CD4-positive, alpha-beta T cell treated with Interleukin-4 for 1 hour (primary cell): Measurements from ENCODE around the gene SURF6.
"Not testable (repeated sequence)": the region's sequence is repeated elsewhere in the genome, so short reads cannot be mapped to it uniquely, and the experiment has no call there.

Experiments
- DNase-seq, 2 donors: peaks; one replicate each; pipeline ENCODE4 v3.0.0-alpha.2; 2020 to 2022

SURF6 gene

DNA sequence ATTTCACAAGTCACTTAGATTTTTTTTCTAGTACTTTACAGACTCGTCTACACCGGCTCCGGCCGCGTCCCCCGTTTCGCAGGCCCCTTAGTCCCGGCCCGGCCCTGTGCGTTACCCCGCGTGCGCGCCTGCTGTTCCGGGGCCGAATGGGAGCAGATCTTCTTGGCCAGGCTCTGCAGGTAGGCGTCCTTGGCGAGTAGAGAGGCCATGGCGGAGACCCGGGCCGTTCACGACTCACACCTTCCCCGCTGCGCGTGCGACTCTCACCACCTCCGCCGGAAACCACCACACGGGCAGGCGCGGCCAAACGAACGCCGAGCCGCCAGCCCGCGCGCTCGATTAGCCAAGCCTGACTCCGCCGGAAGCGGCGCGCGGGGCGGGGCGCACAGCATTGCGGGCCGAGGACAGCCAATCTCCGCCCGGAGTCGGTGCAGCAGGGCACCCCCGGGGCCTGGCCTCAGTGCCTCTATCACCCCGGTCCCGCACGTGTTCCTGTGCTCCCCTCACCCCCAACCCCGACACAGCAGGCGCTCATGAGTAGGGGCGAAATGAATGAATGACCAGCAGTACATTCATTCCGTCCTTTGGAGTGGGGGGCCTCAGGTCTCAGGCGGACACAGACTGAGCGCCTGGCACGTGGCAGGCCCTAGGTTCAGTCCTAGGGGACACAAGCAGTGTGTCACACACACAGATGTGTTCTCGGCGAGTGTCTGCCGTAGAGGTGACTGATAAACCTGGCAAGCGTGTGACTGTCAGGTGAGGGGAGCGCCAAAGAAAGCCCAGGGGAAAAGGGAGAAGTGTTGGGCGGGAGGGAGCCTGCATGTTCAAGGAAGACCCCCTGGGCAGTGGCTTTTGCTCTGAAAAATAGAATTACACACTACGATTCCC is at the start of gene SURF6:
Gene SURF6, minus strand, starts transcription at position 265 of the 888 bp plus-strand sequence. Its CDS starts 56 bp downstream, at position 209.
- DNase-seq = peak; percentile 91 to 94

DNA sequence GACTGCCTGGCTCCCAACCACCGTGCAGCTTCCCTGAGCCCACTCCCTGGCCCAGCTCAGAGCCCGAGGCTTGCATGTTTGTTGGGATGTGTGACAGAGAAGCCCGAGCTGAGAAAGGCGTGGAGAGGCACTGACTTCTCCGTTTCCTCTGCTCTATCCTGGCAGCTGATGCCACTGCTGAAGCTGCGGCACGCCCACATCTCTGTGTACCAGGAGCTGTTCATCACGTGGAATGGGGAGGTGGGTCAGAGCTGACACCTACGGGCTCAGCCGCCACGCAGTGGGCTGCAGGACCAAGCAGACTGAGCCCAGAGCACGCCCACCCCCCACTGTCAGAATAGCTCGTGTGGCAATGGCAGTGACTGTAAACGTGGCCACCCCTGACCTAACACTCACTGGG is 49.5 kb upstream of the SURF6 start:
- no peak for DNase-seq

DNA sequence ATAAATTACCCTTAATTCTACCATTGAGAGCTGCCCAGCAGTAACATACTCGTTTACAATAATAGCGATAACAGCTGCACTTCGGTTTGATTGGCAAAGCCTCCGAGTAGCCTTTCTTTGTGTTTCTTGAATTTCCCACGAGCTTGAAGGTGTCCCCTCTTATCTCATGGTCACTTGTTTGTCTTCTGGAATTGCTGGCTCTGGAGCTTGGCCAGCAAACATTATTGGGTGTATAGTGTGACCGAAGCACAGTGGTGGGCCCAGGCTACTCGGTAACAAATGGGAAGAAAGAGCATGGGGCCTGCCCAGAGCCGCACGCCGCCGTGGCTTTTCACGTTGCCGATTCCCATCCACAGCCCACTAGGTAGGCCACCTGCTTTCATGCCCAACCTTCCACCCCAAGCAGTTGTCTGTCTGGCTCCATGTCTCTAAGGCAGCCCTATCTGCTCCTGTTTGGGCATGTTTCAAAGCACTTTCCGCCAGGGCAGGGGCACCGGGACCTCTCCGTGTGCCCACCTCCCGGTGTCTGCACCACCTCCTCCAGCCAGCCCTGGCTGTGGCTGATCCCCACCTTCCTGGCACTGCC is 48.8 kb upstream of the SURF6 start:
- DNase-seq = no peak

GRCh38 chr9:133383438-133383837 is 47.5 kb upstream of the SURF6 start:
- DNase-seq = no peak

GRCh38 chr9:133382507-133383141 is 46.6 kb upstream of the SURF6 start:
- DNase-seq = no peak

- no peak for DNase-seq
These were observed 44.7 kb upstream of the SURF6 start for GRCh38 chr9:133380734-133381133.

DNA sequence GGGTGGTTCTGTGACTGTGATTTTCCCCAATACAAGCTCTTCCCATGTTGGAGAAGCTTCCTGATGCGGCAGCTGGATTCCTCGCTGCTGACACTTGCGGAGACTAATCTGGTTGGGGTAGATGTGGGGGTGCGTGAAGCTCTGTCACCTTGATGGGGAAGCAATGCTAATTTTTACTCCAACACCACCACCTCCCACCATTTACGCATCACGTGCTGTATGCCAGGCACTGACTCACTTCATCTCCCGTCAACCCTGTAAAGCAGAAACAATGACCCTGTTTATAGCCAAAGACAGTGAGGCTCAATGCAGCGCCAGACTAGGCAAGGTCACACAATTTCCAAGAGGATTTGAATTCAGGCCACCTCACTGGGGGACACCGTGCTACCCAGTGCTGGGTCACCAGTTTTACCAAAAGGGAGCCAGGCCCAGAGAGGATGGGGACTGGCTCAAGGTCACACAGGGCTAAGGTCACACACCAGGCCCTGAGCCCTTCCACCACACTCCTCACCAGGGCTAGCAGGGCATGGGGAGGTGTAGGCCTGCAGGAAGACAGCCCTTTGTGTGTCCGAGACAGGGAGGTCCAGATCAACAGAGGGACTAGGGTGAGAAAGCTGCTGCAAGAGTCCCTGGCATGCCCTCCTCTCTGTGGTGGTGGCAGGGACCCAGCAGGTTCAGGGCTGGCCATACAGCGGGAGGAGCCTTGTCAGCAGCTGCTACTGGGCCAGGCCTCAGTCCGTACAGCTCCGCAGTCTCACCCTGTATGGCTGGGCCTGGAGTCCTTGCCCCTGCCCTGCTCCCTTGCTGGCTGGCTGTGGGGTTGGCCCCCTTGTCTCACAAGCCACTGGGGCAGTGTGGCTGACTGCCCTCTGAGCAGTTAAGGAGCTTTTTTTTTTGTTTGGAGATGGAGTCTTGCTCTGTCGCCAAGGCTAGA is 43.4 kb upstream of the SURF6 start:
- DNase-seq = no peak

GRCh38 chr9:133378408-133378962 is 42.5 kb upstream of the SURF6 start:
- DNase-seq = no peak

DNA sequence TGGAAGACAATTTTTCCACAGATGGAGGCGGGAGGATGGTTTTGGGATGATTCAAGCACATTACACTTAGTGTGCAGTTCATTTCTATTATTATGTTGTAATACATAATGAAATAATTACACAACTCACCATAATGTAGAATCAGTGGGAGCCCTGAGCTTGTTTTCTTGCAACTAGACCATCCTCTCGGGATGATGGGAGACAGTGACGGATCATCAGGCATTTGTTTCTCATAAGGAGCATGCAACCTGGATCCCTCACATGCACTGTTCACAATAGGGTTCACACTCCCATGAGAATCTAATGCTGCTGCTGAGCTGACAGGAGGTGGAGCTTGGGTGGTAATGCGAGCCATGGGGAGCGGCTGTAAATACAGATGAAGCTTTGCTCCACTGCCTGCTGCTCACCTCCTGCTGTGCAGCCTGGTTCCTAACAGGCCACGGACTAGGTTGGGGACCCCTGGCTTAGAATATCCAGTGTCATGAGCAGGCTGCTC is 41.8 kb upstream of the SURF6 start:
- no peak for DNase-seq

- not testable (repeated sequence) for DNase-seq
These were observed 41.3 kb upstream of the SURF6 start for GRCh38 chr9:133377280-133377679.

DNA sequence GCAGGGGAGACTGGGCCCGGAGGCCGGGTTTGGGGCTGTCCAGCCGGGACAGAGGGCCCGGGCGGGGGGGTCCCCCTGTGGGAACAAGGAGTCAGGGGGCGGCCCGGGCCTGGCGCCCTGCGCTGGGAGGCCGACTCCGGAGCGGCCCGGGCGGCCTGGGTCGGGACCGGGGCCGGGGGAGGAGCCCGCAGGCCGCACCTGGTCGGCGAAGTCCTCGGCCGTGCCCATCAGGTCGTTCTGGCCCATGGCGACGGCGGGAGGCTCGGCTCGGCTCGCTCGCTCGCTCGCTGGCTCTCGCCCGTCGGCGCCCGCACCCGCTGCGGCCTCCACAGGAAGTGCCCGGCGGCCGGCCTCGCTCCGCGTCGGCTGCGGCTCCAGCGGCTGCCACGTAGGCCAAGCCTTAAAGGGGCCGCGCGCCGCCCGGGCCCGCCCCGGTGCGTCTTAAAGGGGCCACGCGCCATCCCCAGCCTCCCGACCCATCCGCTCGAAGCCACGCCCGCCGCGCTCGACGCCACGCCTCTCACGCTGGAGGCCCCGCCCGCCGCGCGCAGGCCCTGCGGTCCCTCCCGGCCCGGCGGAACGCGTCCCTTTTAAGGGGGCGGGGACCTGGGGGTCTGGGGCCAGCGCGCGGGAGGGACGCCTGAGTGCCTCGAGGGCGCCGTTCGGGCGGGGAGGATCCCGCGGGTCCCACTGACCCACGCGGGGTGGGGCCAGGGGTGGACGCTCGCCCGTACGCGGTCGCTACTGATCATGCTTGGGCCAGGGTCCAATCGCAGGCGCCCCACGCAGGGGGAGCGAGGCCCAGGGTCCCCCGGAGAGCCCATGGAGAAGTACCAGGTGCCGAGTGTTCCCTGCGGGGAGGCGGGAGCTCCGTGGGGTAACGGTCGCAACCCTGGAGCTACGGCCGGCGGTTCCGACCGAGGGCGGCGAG is 40.0 kb upstream of the SURF6 start, which contains the start of the genes STKLD1 and SURF4:
Gene STKLD1, plus strand, starts transcription at position 643 of the 931 bp plus-strand sequence. Its CDS starts 108 bp downstream, at position 751.
Gene SURF4, minus strand, starts transcription at position 337 of the 931 bp plus-strand sequence. Its CDS starts 91 bp downstream, at position 246.
- DNase-seq = peak; percentile 94 to 95

DNA sequence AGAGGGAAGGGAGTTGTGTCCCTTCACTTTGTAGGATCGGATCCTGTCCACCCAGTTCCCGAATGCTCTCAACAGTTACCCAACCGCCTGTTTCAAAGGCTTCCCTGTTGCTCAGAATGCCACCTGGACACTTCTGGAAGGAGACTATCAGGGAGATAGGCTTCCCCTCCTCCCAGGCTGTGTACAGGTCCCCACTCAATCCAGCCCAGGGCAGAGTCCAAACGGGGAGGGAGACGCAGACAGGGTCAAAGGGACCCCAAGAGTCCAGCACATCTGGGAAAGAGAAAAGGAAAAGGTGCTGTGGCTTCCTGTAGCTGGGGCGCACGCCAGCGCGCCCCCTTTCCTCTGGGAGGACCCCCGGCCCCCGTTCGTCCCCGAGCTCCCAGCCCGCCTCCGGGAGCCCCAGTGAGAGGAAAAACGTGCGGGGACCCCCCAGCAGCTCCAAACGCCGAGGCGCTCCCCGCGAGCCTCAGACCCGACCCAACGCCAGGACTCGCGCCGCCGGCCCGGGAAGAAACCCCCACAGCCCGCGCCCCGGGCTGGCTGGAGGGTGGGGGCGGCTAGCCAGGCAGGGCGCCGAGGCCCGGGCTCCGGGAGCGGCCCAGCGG is 39.2 kb upstream of the SURF6 start:
- DNase-seq = no peak

DNA sequence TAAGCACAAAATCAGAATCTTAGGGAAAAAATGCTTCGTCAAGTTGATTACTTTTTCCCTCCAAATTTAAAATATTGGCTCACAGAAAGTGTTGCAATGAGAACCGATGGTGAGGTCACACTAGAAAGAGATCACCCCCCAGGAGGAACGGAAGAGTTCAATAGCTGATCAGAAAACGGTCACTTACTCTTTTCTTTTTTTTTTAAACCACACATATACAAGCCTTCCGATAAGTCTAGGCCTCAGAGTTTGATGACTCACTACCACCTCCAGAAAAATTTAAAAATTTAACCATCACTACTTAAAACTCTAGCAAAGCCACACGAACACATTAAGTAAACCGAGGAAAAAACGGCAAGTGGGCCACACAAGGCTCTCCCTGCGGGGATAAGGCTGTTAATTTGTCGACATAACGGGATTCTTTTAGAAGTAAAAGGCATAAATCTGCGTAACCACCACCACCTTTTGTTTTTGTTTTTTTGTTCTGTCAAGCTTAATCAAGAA is 38.7 kb upstream of the SURF6 start:
- DNase-seq = peak; percentile 19 to 65

- DNase-seq = no peak
These were observed 36.2 kb upstream of the SURF6 start for GRCh38 chr9:133372144-133372543.

DNA sequence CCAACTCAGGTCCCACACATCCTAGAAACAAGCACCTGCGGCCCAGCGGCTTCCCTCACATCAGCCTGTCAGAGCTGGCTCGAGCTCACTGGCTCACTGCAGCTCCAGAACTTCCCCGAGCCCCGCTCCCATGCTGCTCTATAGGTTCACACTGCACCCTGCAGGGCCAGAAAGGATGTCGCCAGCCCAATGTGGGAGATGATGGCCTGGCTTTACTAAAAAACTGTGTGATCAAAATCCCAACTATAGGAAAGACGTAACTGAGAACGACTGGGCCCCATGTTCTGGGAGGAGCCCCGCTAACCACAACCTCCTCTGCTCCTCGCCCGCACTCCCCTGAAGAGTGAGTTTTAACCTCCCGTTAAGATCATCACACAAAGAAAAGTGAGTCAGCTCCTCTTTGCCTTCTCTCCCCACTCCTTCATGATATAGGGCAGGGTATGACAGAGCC is 35.3 kb upstream of the SURF6 start:
- DNase-seq = peak; percentile 64 to 80

DNA sequence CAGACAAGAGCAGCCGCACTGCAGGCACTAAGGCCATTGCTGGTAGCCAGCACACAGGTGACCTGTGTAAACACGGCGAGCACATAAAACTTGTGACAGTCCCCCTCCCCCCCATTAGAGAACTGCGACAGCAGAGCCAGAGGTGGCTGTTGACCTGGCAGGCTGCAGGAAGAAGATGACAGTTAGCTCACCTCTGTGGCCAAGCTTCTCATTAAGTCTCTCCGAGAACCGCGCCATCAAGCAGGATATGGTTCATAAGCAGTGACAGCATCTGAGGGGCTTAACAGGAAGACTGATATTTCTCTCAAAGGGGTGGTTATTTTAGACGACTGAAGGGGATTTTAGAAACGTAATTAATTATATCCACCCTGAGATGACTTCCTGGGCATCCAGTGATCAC is 34.7 kb upstream of the SURF6 start:
- DNase-seq = peak; percentile 61 to 81

GRCh38 chr9:133369933-133370332 is 33.9 kb upstream of the SURF6 start:
- DNase-seq = no peak

- DNase-seq = no peak
These were observed 33.4 kb upstream of the SURF6 start for GRCh38 chr9:133369422-133369821.

DNA sequence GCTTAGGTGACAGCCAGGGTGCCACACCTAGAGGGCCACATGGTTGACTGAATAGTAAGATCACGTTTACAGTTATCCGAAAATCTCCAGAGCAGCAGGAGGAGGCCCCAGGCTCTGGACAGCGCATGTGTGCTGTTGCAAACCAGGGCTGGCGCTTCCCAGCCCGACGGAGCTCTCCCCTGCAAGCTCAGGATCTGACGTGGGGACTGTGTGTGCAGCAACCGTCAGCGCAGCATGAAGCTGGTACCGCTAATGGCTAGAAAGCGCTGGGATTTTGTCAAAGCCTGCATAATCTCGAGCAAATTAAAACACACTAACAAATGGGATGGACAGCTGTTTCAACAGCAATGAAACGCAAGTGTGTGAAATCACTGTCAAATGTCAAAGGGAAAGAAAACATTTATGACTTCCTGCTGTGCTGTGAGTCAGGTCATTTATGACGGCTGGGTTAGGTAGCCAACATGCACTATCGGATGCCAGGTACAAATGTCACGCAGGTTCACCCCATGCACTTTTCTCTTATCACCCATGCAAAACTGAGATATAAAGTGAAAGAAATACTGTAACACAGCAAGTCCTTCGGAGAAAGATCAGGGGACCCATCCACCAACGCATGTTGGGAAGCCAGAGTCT is 32.4 kb upstream of the SURF6 start:
- no peak for DNase-seq
